RWPE1 (cell line): ENCODE data around the gene ILDR2.
A peak's percentile ranks its signal among the peaks of the same experiment; 100 is the strongest.

Experiments used
- CTCF ChIA-PET: fragments of 350-600 bp; sonication (Branson Sonifier 250); formaldehyde crosslinking; extraction: SDS; loops from one replicate; lab custom pipeline; 2021; lab: Yijun Ruan, JAX
- POLR2A ChIA-PET: fragments of 400-600 bp; formaldehyde crosslinking; extraction: SDS; loops from one replicate; lab custom pipeline; 2020; ENCODE audit warnings: antibody characterized with exemption; ENCODE audit not compliant: low non-redundant PET; lab: Yijun Ruan, JAX
- DNase-seq: peaks from one replicate; pipeline ENCODE4 v3.0.0; 2012; ENCODE audit warnings: low spot score
- H3K27ac ChIP-seq: fragments of 450-650 bp; 2 replicates; pipeline ENCODE4 v1.5.1; 2017
- TF ChIP-seq, protein P1 (sequence below): fragments of 450-650 bp; conservative IDR thresholded peaks from 2 replicates; pipeline ENCODE4 v1.5.1; 2017; ENCODE audit warnings: low read depth, mild to moderate bottlenecking

ILDR2 gene

DNA sequence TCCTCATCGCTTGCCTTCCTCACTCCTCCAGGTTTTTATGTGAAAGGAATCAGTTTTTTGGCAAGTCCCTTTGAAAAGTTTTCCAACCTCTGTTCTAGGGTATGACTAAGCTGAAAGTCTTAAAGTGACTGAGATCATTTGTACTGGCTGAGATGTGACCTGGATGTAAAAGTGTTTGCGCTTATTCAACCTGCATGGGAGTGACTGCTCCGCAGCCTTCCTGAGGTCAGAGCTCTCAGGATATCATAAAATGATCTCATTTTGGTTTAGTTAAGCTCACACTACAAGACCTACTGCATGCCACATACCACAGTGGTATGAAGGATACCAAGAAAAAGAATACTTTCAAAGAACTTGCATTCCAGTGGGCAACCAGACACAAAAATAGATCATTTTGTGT is 69.4 kb downstream of the ILDR2 start:
- no peak for DNase-seq
- no peak overlapping the region for H3K27ac ChIP-seq
- ChIA-PET CTCF (interaction anchor here (2.7 kb wide), 1 partner anchor 153 kb away, joined by 13 read pairs; no protein-coding TSS in a partner anchor), POLR2A (no interaction called here)
- TF ChIP-seq, protein P1, sequence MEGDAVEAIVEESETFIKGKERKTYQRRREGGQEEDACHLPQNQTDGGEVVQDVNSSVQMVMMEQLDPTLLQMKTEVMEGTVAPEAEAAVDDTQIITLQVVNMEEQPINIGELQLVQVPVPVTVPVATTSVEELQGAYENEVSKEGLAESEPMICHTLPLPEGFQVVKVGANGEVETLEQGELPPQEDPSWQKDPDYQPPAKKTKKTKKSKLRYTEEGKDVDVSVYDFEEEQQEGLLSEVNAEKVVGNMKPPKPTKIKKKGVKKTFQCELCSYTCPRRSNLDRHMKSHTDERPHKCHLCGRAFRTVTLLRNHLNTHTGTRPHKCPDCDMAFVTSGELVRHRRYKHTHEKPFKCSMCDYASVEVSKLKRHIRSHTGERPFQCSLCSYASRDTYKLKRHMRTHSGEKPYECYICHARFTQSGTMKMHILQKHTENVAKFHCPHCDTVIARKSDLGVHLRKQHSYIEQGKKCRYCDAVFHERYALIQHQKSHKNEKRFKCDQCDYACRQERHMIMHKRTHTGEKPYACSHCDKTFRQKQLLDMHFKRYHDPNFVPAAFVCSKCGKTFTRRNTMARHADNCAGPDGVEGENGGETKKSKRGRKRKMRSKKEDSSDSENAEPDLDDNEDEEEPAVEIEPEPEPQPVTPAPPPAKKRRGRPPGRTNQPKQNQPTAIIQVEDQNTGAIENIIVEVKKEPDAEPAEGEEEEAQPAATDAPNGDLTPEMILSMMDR, result no peak

DNA sequence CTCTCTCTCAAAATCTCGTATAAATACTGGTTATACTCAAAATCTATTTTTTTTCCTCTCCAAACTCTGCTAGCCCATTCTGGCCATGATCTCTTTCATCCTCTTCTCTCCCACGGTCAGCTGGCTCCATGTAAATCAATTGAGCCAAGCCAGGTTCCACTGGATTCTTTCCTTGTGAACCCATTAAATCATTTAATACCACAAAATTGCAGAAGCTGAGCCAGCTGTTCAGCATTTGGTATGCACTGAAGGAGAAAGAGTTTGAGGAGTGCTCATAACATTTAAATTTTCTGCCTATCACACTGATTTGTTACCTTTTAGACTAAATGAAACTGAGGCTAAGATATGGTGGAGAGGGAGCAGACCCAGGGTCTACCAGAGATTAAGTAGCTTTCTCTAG is 70.2 kb downstream of the ILDR2 start:
- POLR2A ChIA-PET, result no interaction called here
- TF ChIP-seq, protein P1, result no peak
- CTCF ChIA-PET, result interaction anchor here (2.7 kb wide), 1 partner anchor 154 kb away, joined by 13 read pairs; no protein-coding TSS in a partner anchor
- no peak overlapping the region for H3K27ac ChIP-seq
- DNase-seq, result no peak

DNA sequence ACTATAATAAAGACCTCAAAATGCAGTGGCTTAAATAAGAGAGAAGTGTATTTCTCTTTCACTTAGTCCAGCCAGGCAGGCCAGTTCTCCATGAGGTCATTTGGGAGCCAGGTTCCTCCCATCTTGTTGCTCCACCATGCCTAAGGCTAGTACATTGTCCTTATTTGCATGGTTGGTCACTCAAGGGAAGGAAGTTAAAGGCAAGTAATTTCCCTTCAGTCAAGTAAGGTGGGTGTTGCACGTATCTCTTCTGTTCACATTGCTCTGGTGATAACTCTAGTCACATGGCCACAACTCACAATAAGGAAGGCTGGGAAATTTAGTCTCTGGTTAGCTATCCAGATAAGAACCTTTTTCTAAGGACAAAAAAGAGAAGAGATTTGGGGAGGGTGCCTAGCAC is 72.1 kb downstream of the ILDR2 start:
- ChIA-PET CTCF (interaction anchor here (0.7 to 1.0 kb wide), 2 partner anchors 147 to 156 kb away, joined by 3 read pairs; no protein-coding TSS in a partner anchor), POLR2A (no interaction called here)
- TF ChIP-seq, protein P1, result no peak
- no peak for DNase-seq
- H3K27ac ChIP-seq, result no peak overlapping the region

DNA sequence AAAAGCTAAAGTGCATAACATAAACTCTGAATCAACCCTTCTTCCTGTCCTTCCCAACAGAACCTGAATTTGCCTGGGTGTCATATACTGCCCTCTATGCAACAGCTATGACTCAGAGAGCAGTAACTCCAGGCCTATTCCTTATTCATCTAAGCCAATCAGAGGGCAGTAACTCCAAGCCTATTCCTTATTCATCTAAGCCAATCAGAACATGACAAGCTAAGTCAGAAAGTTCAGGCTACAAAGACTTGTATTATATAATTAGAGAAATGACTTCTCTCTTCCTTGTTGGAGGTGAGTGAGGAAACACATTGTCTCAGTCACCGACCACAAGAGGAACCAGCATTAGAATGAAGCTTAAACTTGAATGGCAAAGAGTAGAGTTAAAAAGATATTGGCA is 73.1 kb downstream of the ILDR2 start:
- CTCF ChIA-PET, result interaction anchor here (0.6 to 0.7 kb wide), 2 partner anchors 229 to 757 kb away, joined by 3 read pairs; no protein-coding TSS in a partner anchor
- no peak overlapping the region for H3K27ac ChIP-seq
- peak; percentile 46 for DNase-seq
- POLR2A ChIA-PET, result interaction anchor here (0.6 kb wide), 1 partner anchor 833 kb away, joined by 3 read pairs; no protein-coding TSS in a partner anchor
- TF ChIP-seq, protein P1, result no peak

DNA sequence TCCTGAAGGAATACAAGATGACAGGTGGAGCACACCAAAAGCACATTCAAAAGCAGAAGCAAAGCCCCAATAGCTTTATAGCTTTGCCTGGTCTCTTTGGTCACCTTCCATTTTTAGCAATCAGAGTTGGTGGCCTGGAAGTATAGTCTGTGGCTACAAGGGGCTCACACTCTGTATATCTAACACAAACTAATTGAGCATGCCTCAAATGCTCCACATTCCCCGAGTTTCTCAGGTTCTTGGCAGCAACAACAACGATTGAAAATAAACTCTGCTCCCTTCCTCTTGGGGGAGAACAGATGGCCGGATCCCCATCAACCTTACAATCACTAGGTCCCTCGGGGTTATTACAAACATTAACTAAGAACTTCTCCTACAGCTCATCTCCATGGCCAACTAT is 74.4 kb downstream of the ILDR2 start:
- DNase-seq, result no peak
- POLR2A ChIA-PET, result no interaction called here
- H3K27ac ChIP-seq, result no peak overlapping the region
- CTCF ChIA-PET, result interaction anchor here (0.7 kb wide), 1 partner anchor 164 kb away, joined by 3 read pairs; no protein-coding TSS in a partner anchor
- TF ChIP-seq, protein P1, result no peak

DNA sequence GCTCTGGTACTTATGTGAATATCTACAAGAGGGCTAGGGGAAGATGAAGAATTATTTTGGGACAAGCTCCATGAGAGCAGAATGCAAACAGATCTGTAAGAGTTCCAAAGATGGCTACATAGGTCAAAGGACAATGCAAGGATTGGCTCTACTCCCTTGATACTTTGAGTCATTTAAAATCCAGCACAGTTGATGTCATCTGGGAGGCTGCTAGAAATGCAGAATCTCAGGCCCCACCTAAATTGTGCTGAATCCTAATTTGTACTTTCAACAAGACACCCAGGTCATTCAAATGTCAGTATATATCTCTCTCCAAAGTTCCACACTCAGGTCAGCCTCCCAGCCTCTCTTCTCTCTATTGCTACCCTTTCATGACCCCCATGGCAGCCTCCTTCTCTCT is 75.6 kb downstream of the ILDR2 start:
- CTCF ChIA-PET, result interaction anchor here (0.7 kb wide), 1 partner anchor 9 kb away, joined by 3 read pairs; no protein-coding TSS in a partner anchor
- no peak overlapping the region for H3K27ac ChIP-seq
- TF ChIP-seq, protein P1, result no peak
- POLR2A ChIA-PET, result no interaction called here
- no peak for DNase-seq
